ENCODE results near the gene PSMB2.

PSMB2 gene

GRCh38 chr1:35659589-35659988 is 18.3 kb upstream of the PSMB2 start:
- TF ChIP-seq CTCF (IDR thresholded peaks at IDR 0.05), result no peak
- no peaks in the 10 kb centered on the region for H3K27me3 ChIP-seq (ENCODE audit: control insufficient read depth, insufficient read depth, low read length)
- no peak overlapping the region for H3K27ac ChIP-seq
- no peak overlapping the region for H3K4me3 ChIP-seq (ENCODE audit: low read depth, low read length)
- H3K9me3 ChIP-seq (ENCODE audit: control insufficient read depth, low read length), result no peaks in the 10 kb centered on the region
- no peaks in the 10 kb centered on the region for H3K79me2 ChIP-seq
- no peaks in the 10 kb centered on the region for H3K36me3 ChIP-seq (ENCODE audit: control insufficient read depth, insufficient read depth, low read length)
- H3K4me1 ChIP-seq, result no peaks in the 10 kb centered on the region
- H3K4me2 ChIP-seq (ENCODE audit: low read length), result no peak overlapping the region
- no peak overlapping the region for H3K9ac ChIP-seq
- no peak overlapping the region for H2AFZ ChIP-seq

- Histone ChIP-seq H3K27me3 (ENCODE audit: control insufficient read depth, insufficient read depth, low read length) (no peaks in the 10 kb centered on the region), H3K27ac (no peak overlapping the region), H3K36me3 (ENCODE audit: control insufficient read depth, insufficient read depth, low read length) (no peaks in the 10 kb centered on the region), H3K79me2 (no peaks in the 10 kb centered on the region), H3K4me1 (no peaks in the 10 kb centered on the region), H3K4me3 (ENCODE audit: low read depth, low read length) (no peak overlapping the region), H3K9me3 (ENCODE audit: control insufficient read depth, low read length) (no peaks in the 10 kb centered on the region), H3K4me2 (ENCODE audit: low read length) (no peak overlapping the region), H2AFZ (no peak overlapping the region), H3K9ac (no peak overlapping the region)
- no peak for TF ChIP-seq CTCF (IDR thresholded peaks at IDR 0.05)
Measured at GRCh38 chr1:35657851-35658250, 16.5 kb upstream of the PSMB2 start.

- Histone ChIP-seq H3K9ac (no peak overlapping the region), H2AFZ (no peak overlapping the region), H3K27me3 (ENCODE audit: control insufficient read depth, insufficient read depth, low read length) (no peaks in the 10 kb centered on the region), H3K9me3 (ENCODE audit: control insufficient read depth, low read length) (no peaks in the 10 kb centered on the region), H3K4me1 (no peaks in the 10 kb centered on the region), H3K4me3 (ENCODE audit: low read depth, low read length) (no peak overlapping the region), H3K79me2 (no peaks in the 10 kb centered on the region), H3K27ac (no peak overlapping the region), H3K36me3 (ENCODE audit: control insufficient read depth, insufficient read depth, low read length) (no peaks in the 10 kb centered on the region), H3K4me2 (ENCODE audit: low read length) (no peak overlapping the region)
- no peak for TF ChIP-seq CTCF (IDR thresholded peaks at IDR 0.05)
Measured at GRCh38 chr1:35656863-35657232, 15.5 kb upstream of the PSMB2 start.

- H3K9ac ChIP-seq, result no peak overlapping the region
- no peaks in the 10 kb centered on the region for H3K27me3 ChIP-seq (ENCODE audit: control insufficient read depth, insufficient read depth, low read length)
- no peak for TF ChIP-seq CTCF (IDR thresholded peaks at IDR 0.05)
- no peaks in the 10 kb centered on the region for H3K79me2 ChIP-seq
- H3K36me3 ChIP-seq (ENCODE audit: control insufficient read depth, insufficient read depth, low read length), result no peaks in the 10 kb centered on the region
- no peak overlapping the region for H3K4me2 ChIP-seq (ENCODE audit: low read length)
- H3K4me3 ChIP-seq (ENCODE audit: low read depth, low read length), result no peak overlapping the region
- no peak overlapping the region for H3K27ac ChIP-seq
- H3K4me1 ChIP-seq, result no peaks in the 10 kb centered on the region
- H3K9me3 ChIP-seq (ENCODE audit: control insufficient read depth, low read length), result no peaks in the 10 kb centered on the region
- H2AFZ ChIP-seq, result no peak overlapping the region
Measured at GRCh38 chr1:35656148-35656862, 15.0 kb upstream of the PSMB2 start.

GRCh38 chr1:35655196-35655595 is 13.9 kb upstream of the PSMB2 start:
- H2AFZ ChIP-seq, result no peak overlapping the region
- H3K4me3 ChIP-seq (ENCODE audit: low read depth, low read length), result no peak overlapping the region
- H3K4me1 ChIP-seq, result no peaks in the 10 kb centered on the region
- no peak overlapping the region for H3K27ac ChIP-seq
- no peak overlapping the region for H3K4me2 ChIP-seq (ENCODE audit: low read length)
- no peaks in the 10 kb centered on the region for H3K9me3 ChIP-seq (ENCODE audit: control insufficient read depth, low read length)
- TF ChIP-seq CTCF (IDR thresholded peaks at IDR 0.05), result no peak
- no peak overlapping the region for H3K9ac ChIP-seq
- H3K36me3 ChIP-seq (ENCODE audit: control insufficient read depth, insufficient read depth, low read length), result no peaks in the 10 kb centered on the region
- H3K27me3 ChIP-seq (ENCODE audit: control insufficient read depth, insufficient read depth, low read length), result no peaks in the 10 kb centered on the region
- H3K79me2 ChIP-seq, result no peaks in the 10 kb centered on the region
